GM19035 (cell line): Measurements from ENCODE around the gene GDF7.
A peak's percentile ranks its signal among the peaks of the same experiment; 100 is the strongest.

ENCODE experiments used
- ATAC-seq: cut with Tn5 transposase; IDR thresholded peaks from one replicate; pipeline ENCODE4 v1.9.1; 2021; ENCODE audit not compliant: unreplicated experiment

The GDF7 gene

DNA sequence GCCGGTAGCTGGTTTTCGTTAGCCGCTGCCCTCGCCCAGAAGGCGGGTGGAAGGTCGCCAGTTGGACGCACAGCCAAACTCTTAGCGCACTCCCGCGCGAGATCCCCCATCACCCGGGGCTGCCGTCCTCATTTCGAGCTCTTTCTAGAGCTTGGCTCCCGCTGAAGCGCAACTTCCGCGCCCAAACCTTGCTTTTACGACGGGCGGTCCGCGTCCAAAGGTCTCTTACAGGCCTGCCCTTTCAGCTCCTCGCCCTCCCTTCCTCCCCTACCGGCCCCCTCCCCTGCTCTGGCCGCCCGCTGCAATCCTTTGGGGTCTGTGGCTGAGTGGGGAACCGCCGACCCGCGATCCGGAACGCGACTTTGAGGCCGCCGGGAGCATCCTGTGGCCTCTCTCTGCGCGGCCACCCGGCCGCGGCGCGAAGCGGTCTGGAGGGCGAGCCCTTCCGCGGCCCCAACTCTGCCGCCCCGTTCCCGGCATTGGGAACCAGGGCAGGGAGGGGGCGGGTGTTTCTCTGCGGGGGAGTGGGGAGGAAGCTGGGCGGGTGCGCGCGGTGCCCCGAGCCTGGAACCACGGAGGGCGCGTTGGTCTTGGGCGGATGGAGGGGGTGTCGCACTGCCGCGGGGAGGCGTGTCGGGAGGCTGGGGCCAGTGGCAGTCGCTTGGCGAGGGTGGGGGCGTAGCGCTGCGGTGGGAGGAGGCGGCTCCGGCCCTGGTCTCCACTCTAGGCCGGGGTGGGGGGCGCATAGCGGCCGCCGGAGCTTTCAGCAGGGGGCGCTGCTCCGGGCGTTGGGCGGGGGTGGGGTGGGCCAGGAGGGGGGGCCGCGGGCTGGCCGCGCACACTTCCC lies at the start of gene GDF7:
Gene GDF7, plus strand, starts transcription at position 841 of the 847 bp plus-strand sequence. CDS start 96 bp downstream, outside the sequence.
- peak; percentile 34 for ATAC-seq

- ATAC-seq, result no peak
Measured at GRCh38 chr2:20617892-20618467, 49.0 kb upstream of the GDF7 start.

DNA sequence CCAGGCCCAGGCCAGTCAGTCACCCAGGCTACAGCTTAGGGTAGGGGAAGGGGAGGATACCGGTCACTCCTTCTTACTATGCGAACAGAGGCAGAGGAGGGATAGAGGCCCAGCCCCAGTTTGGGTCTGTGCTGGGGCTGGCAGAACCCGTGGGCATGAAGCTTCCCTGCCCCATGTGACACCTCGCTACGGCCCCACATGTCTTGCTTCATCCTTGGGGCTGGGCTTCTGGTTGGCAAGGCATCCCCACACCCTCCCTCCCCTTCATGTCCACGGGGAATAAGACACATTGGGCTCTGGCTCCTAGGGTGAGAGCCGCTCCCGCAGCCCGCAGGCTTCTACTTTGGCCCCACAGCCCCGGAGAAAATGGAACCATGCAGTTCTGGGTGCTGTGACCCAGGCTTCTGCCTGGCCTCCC lies 48.5 kb upstream of the GDF7 start:
- ATAC-seq, result no peak

- ATAC-seq, result no peak
Measured at GRCh38 chr2:20618886-20619521, 47.9 kb upstream of the GDF7 start.

GRCh38 chr2:20619624-20620024 lies 47.3 kb upstream of the GDF7 start:
- no peak for ATAC-seq

DNA sequence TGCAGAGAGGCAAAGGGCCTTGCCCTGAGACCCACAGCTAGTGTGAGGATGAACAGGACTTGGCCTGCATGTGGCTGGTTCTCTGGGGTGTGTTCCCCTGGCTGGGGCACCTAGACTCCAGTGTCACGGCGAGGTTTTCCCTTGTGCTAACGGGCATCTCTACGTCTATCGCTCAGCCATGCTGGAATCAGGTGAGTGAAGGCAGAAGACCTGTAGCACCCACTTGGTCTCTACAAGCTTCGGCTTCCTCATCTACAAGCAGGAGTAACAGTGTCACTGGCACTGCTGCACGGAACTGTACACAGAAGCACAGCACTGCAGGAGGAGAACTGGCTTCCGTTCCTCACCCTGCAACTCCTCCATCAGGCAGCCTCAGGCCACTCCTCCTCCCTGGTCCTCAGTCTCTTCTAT lies 46.7 kb upstream of the GDF7 start:
- no peak for ATAC-seq

DNA sequence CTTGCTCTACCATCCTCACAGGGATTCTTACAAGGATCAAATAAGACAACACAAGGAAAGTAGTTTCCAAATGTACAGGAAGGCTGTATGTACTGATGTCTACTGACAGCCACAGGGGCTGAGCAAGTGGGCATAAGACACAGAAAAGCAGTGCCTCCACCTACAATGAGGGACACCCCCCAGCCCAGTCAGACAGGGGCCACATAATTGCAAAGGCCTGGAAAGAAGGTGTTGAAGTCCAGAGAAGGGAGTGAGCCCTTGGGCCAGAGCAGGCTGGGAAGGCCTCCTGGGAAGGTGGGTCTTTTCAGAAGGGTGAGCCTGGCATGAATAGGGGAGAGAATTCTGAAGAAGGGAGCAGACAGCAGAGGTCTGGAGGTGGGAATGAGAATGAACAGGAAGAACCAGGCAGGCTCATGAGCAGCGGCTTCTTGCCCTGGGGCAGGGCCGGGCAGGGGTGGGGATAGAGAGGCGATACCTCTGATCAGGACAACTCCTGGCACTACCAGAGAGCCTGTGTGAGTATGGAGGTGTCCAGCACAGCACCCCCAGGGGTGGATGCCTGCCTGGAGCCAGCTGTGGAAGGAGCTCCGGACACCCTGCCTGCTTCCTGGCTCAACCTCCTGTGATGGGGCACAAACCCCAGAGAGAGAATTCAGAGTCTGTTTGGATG lies 46.1 kb upstream of the GDF7 start:
- no peak for ATAC-seq

DNA sequence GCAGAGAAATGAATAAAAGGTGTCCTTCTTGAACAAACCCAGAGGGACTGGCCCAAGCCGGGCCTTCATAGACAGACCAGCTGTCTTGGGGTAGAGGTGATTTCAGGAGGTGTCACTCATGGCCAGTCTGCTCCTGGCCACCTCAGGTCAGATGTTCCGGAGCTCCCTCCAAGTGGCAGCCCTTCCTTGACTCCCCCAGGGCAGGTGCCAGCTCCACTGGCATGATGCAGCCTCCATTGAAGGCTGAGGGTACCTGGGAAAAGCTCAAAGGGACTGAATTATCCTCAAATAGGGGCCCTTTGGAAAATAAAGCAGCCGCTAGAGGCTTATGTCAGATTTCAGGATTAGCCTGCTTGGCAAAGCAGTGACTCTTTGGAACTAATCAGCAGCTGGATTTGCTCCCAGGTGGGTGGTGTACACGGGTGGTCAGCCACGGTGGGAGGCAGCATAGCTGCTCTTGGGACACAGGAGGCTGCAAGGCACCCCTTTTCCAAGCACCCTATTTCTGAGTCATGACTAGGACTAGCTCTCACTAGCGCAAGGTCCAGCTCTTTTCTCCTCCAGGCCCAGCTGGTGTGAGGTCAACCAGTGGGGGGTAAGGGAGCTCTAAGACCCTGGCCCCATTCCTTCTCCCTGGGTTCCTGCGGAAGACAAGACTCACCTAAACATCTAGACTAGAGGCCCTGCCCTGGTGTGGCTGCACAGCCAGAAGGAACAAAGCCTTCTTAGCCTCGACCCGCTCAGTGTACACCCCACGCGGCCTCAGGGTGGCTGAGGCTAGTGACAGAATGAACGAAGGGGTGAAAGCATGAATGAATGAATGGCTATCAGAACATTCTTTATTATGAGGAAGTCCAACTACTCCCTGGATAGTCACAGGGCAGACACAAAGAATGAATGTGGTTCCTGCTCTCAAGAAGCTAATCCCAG lies 45.3 kb upstream of the GDF7 start:
- ATAC-seq, result no peak

- ATAC-seq, result no peak
Measured at GRCh38 chr2:20622296-20622686, 44.7 kb upstream of the GDF7 start.

DNA sequence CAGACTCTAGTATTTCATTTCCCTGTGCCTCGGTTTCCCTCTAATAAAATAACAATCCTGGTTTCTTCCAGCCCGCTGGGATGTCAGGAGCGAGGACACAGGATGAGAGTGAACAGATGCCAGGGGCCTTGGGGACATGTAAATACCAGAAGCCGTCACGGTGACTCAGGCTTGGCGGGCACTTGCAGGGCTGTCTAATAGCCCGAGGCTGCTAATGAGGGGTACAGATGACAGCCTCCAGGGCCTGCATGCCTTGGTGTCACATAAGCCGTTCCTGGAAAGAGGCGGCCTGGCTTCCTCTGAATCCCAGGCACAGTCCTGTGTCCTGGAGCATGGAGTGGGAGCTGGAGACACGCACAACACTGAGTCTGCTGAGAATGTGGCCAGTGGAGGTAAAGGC lies 44.2 kb upstream of the GDF7 start:
- ATAC-seq, result no peak

GRCh38 chr2:20623241-20623640 lies 43.7 kb upstream of the GDF7 start:
- ATAC-seq, result no peak

DNA sequence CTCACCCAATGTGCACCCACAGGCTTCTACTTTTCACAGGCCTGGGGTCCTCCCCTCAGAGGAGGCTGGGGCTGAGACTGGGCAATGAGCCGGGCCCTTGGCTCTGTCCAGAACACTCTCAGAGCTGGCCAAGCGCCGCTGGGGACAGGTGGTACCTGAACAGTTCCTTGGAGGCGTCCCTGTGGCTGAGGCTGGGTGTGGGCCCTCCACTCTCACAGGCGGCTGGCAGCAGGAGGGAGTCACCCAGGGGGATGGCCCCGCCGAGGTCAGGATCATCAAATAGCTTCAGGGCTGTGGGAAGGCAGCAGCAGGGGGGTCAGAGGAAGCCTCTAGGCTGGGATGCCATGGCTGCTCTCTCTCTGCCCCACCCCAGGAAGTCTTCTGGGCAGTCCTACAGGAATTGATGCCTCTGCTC lies 43.2 kb upstream of the GDF7 start:
- ATAC-seq, result no peak

- ATAC-seq, result no peak
Measured at GRCh38 chr2:20624156-20624883, 42.6 kb upstream of the GDF7 start.

- ATAC-seq, result no peak
Measured at GRCh38 chr2:20624884-20625485, 42.0 kb upstream of the GDF7 start.

DNA sequence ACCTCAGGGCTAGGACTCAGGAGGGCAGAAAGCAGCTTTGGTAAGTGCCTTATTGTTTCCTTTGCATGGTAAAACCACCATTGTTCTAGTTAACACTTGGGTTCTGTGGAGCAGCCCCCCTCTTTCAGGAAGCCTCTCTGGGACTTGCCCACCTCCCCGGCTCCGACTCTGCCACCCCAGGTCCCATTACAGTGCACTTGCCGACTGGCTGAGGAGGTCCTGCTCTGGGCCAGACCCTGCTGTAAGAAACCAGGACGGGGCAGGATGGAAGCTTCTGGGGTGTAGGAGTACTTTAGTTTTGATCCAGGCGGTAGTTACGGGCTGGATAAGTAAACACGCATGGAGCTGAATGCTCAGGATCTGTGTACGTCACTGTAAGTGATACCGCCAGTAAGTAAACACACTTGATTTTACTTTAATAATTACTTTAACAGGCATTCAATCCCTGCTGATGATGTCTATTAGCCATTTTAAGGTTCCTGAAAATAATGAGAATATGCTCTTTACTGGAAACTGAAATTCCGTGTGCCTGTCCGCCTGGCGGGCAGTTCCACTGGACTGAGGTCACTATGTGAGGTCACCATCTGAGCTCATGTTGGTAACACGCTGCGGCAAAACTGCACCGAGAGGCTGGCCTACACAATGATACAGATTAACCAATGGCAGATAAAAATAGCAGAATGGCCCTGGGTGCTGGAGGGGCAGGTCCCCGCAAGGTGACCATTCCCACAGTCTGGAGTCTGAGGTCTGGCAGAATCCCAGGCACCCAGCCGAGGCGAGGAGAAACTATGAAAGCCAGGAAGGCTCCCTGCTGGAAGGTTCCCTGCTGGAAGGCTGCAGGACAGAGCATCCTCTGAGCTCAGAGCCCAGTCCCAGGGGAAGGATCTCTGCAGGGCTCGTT lies 41.2 kb upstream of the GDF7 start:
- no peak for ATAC-seq

DNA sequence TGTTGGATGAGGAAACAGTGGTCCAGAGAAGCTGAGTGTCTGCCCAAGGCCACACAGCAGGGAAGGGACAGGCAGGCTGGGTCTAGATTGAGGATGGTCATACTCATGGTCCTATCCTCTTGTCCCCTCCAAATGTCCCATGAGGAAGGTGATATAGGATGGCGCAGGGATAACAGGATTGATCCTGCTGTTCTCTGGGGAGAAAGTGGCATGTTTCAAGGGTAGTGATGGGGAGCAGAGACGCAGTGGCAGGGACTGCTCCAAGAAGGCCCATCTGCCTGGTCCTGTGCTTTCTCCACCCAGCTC lies 40.6 kb upstream of the GDF7 start:
- no peak for ATAC-seq

DNA sequence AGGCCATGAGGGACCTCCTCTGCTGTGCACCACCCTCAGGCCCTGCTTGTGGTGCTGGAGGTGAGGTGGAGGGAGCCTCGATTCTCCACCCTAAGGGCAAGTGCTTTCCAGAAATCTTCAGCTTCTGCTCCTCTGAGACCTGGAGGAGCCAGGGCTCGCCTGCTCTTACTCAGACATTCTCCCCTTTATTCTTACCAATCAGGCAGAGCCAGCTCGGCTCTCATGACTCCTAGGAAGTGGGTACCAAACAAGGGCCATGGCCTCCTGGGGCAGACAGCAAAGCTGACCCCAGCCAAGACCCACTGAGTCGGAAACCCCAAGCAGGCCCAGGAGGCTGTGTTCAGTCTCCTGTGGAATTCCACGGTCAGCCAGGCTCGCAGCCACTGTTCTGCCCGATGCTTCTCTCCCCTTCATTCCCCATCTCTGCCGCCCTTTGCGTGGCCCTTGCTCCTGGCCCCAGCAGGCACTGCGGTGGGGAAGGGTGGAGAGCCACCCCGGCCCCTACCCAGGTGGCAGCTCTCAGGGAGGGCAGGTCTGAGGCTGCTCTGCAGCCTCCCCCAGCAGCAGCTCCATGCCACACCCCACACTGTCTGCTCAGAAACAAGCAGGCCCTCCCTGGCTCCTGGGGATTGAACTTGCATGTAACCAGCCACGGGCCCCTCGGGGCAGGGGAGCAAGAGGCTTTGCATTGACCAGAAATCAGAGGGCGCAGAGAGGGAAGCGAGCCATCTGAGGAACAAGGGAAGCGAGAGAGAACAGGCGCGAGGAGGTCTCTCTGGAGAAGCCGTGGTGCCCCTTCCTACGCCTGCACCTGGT lies 40.0 kb upstream of the GDF7 start:
- ATAC-seq, result no peak
